GM18909 (cell line): Measurements from ENCODE around the gene NEK5.
"Not testable (repeated sequence)": the region's sequence is repeated elsewhere in the genome, so short reads cannot be mapped to it uniquely, and the experiment has no call there.

Experiments
- ATAC-seq: cut with Tn5 transposase; IDR thresholded peaks from one replicate; pipeline ENCODE4 v1.9.1; 2021; ENCODE audit warnings: mild to moderate bottlenecking; ENCODE audit not compliant: unreplicated experiment, poor library complexity

NEK5 gene

GRCh38 chr13:52082601-52083000 lies 46.3 kb downstream of the NEK5 start:
- ATAC-seq, result no peak

- not testable (repeated sequence) for ATAC-seq
Observed at GRCh38 chr13:52079891-52080290, 49.0 kb downstream of the NEK5 start.

GRCh38 chr13:52070929-52071523 lies 57.8 kb downstream of the NEK5 start:
- ATAC-seq, result no peak

- no peak for ATAC-seq
Observed at GRCh38 chr13:52067237-52067636, 61.6 kb downstream of the NEK5 start.

- ATAC-seq, result no peak
Observed at GRCh38 chr13:52061587-52061986, 67.3 kb downstream of the NEK5 start.

DNA sequence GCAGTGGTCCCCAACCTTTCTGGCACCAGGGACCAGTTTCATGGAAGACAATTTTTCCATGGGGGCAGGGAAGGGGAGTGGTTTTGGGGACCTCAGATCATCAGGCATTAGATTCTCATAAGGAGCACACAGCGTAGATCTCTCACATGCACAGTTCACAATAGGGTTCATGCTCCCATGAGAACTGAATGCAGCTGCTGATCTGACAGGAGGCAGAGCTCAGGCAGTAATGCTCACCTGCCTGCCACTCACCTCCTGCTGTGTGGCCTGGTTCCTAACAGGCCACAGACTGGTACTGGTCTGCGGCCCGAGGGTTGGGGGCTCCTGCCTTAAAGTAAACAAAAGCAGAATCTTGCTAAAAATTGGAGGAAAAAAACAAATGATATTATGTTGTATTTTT lies 67.8 kb downstream of the NEK5 start:
- not testable (repeated sequence) for ATAC-seq

DNA sequence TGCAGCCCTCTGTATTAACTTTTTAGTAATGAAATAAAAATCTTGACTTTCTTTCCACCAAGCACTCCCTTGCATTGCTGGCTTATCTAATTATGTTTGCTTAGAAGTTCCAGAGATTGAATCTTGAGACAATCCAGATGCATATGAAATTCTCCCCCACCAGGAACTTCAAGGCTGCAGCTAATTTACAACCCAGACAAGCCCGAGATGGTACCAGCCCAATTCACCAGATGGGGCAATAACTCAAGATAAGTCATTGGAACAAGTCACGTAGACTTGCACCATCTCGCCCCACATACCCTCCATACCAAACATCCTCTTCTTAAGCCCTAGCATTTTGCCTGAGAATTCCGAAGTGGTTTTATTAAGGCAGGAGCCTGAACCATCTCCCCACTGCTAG lies 75.4 kb downstream of the NEK5 start:
- no peak for ATAC-seq

DNA sequence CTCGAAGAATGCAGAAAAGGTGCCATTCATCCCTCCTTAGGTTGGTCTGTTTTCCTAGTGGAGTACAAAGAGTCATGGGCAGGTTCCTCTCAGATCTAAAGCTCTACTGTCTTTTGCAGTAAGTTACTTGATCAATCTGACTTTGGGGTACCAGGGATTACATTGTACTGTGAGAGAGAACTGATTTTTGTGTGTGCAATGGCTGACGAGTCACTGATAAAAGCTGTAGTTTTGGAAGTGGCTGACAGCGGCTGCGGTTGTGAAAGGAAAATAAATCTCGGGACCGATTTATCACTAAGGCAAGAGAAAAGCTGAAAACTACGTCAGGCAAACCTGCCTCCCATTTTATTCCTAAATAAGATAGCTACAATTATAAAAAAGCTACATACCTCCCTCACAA lies 77.5 kb downstream of the NEK5 start:
- no peak for ATAC-seq

DNA sequence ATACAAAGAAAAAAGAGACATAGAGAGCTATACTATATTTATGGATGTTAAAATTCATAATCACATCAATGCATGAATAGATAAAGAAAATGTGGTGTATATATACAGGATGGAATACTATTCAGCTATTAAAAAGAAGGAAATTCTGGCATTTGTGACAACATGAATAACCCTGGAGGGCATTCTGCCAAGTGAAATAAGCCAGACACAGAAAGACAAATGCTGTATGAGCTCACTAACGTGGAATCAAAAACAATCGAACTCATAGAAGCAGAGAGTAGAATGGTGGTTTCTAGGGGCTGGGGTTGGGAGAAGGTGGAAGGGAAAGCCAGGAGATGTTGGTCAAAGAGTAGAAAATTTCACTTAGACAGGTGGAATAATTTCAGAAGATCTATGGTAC lies 80.4 kb downstream of the NEK5 start:
- no peak for ATAC-seq

DNA sequence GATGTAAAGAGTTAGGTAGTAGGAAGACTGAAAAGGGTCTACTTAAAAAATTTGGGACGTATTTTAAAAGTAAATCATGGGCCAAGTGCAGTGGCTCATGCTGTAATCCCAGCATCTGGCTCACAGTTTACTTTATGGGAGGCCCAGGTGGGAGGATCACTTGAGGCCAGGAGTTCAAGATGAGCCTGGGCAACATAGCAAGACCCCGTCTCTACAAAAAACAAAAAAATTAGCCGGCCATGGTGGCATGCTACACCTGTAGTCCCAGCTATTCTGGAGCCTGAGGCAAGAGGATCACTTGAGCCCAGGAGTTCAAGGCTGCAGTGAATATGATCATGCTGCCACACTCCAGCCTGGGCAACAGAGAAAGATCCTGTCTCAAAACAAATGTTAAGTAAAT lies 81.4 kb downstream of the NEK5 start:
- no peak for ATAC-seq

DNA sequence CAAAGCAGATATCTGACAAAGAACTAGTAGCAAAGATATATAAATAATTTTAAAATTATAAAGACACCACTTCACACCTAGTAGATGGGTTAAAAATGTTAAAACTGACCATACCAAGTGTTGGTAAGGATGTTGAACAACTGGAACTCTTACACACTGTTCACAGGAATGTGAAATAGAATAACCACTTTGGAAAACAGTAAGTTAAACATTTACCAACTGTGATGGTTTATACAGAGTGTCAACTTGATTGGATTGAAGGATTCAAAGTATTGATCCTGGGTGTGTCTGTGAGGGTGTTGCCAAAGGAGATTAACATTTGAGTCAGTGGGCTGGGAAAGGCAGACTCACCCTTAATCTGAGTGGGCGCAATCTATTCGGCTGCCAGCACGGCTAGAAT lies 85.2 kb downstream of the NEK5 start:
- no peak for ATAC-seq

DNA sequence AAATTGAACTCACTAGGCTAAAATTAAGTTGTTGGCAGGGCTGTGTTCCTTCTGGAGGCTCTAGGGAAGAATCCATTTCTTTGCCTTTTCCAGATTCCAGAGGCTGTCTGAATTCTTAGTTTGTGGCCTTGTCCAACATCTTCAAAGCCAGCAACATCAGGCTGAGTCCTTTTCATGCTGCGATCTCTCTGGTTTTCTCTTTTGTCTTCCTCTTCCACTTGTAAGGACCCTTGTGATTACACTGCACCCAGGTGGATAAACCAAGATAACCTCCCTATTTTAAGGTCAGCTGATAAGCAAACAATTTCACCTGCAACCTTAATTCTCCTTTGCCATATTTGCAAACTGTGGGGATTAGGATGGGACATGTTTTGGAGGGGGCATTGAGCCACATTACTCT lies 92.8 kb downstream of the NEK5 start:
- no peak for ATAC-seq

- no peak for ATAC-seq
Observed at GRCh38 chr13:52034616-52035226, 94.2 kb downstream of the NEK5 start.

DNA sequence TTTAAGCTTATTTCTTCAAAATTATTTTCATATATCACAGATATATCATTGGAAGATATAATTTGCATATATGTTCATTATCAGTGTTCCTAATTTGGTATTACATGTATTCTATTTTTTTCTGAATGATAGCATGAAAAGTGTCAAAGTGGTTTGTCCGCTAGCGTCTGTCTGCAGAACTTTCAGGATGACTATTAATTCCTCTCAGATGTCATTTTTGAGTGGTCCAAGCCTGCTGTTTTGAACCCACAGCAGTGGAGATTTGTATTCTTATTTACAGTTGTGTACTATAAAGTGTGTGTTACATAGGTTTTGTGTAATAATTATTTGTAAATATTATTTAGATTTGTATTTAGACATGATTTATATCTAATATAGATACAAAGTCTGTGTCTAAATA lies 95.8 kb downstream of the NEK5 start:
- ATAC-seq, result no peak

DNA sequence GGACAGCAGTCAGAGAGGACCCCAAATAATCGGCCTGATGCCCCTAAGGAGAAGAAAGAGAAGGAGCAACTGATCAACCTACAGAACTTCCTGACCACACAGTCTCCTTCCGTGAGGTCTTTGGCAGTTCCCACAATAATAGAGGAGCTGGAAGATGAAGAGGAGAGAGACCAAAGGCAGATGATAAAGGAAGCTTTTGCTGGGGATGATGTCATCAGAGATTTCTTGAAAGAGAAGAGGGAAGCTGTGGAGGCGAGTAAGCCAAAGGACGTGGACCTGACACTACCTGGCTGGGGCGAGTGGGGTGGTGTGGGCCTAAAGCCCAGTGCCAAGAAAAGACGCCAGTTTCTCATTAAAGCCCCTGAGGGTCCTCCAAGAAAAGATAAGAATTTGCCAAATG lies 98.5 kb downstream of the NEK5 start:
- not testable (repeated sequence) for ATAC-seq

GRCh38 chr13:52029569-52029968 lies 99.3 kb downstream of the NEK5 start:
- ATAC-seq, result no peak

GRCh38 chr13:52027832-52028231 lies 101.0 kb downstream of the NEK5 start:
- ATAC-seq, result no peak

DNA sequence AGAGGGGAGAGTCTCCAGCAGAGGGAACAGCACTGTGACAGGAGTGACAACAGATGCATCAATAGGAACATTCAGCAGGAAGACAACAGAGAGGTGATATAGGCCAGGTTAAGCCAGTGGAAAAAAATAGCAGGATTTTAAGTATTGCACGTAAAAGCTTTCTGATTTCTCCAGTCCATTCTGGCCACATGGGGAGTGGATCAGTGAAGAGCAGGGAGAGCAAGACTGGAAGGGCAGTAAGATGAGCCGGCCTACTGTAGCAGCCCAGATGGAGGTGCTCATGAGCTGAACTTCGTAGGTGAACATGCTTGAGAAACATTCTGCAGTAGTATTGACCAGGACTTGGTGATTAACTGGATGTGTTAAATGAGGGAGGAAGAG lies 102.6 kb downstream of the NEK5 start:
- ATAC-seq, result no peak

- ATAC-seq, result no peak
Observed at GRCh38 chr13:52025475-52026245, 103.2 kb downstream of the NEK5 start.

DNA sequence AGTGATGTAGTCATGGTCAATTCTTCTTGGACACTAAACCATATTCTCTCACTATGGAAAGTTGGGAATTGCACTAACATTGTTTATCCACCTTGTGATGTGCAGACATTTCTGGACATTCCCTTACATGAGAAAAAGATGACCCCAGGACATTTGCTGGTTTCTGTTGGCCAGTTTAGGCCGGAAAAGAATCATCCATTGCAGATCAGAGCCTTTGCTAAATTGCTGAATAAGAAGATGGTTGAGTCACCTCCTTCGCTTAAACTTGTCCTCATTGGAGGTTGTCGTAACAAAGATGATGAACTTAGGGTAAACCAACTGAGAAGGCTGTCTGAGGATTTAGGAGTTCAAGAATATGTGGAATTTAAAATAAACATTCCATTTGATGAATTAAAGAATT lies 104.4 kb downstream of the NEK5 start, which contains the start of gene UTP14C:
Gene UTP14C (plus strand): TSS at position 211 of the 400 bp plus-strand sequence. CDS start 4,114 bp downstream, outside the sequence.
- no peak for ATAC-seq

DNA sequence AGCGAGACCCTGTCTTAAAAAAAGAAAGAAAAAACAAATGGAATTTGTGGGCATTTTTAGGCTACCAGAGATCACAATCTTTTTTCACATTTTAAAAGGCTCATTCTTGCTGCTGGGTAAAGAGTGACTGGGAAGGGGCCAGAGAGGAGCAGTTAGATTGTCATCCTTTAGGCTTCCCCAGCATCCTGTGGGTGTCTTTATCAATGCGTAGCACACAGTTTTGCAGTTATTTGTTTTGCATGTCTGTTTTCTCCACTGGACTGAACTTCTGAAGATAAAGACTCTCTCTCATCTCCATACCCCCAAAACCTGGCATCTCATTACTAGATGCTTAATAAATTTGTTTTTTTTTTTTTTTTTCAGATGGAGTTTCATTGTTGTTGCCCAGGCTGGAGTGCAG lies 106.5 kb downstream of the NEK5 start:
- ATAC-seq, result no peak

DNA sequence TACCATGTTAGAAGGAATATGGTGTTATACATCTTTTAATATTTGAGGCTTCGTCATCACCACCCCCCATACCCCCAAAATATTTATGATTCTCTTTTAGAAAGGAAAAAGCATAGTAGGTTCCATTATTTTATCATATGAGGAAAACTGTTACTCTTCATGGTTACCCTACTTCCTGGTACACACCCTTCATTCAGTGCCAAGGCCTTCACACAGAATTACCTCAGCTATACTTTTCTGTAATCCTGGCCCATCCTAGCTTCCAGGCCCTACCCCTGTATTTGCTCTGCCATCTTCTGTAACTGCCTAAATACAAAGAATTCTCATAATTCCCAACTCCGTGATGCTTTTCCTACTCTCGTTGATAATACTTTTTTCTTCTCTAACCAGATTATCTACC lies 108.7 kb downstream of the NEK5 start:
- ATAC-seq, result no peak
